GM23338 (cell line): ENCODE data around the gene NUBP1. TPM values are rescaled to one million over a fixed set of nuclear protein-coding genes. Genes with fewer than 3 reads are reported as not detected.

Source experiments
- ATAC-seq: fragments of 200-7000 bp; cut with Tn5 transposase; 3 replicates; pipeline ENCODE4 v1.9.1; 2020
- DNase-seq: peaks from one replicate; pipeline ENCODE4 v3.0.0-alpha.2; 2015; ENCODE audit warnings: low spot score
- H2AFZ ChIP-seq: fragments of 200-600 bp; sonication (generic); 2 replicates; pipeline ENCODE4 v1.8.0; 2016; ENCODE audit warnings: antibody characterized with exemption, mild to moderate bottlenecking, moderate library complexity
- H3F3A ChIP-seq: fragments of 200-600 bp; sonication (generic); replicated peaks from 2 replicates; pipeline ENCODE4 v1.8.0; 2017; ENCODE audit warnings: antibody characterized with exemption, mixed run types, low read depth
- H3K27ac ChIP-seq: fragments of 200-600 bp; sonication (generic); 2 replicates; pipeline ENCODE4 v1.6.1; 2016; ENCODE audit warnings: low read depth
- H3K27me3 ChIP-seq: fragments of 200-600 bp; sonication (generic); 2 replicates; pipeline ENCODE4 v1.8.0; 2016; ENCODE audit warnings: mild to moderate bottlenecking, mixed run types, moderate library complexity; ENCODE audit not compliant: insufficient read depth
- H3K36me3 ChIP-seq: fragments of 200-600 bp; sonication (generic); 2 replicates; pipeline ENCODE4 v1.8.0; 2016; ENCODE audit warnings: mild to moderate bottlenecking; ENCODE audit not compliant: insufficient read depth
- H3K4me1 ChIP-seq: fragments of 200-600 bp; sonication (generic); 2 replicates; pipeline ENCODE4 v1.8.0; 2016; ENCODE audit warnings: mild to moderate bottlenecking, moderate library complexity; ENCODE audit not compliant: insufficient read depth
- H3K4me2 ChIP-seq: fragments of 200-600 bp; sonication (generic); 2 replicates; pipeline ENCODE4 v1.7.1; 2017; ENCODE audit warnings: mixed run types
- H3K4me3 ChIP-seq: fragments of 200-600 bp; sonication (generic); 2 replicates; pipeline ENCODE4 v1.6.1; 2016; ENCODE audit warnings: mixed run types
- H3K79me2 ChIP-seq: fragments of 200-600 bp; sonication (generic); replicated peaks from 2 replicates; pipeline ENCODE4 v1.8.0; 2017; ENCODE audit warnings: mild to moderate bottlenecking; ENCODE audit not compliant: insufficient read depth
- H3K9me2 ChIP-seq: fragments of 200-600 bp; sonication (generic); 2 replicates; pipeline ENCODE4 v1.8.0; 2017; ENCODE audit not compliant: insufficient read depth
- H4K20me1 ChIP-seq: fragments of 200-600 bp; sonication (generic); replicated peaks from 2 replicates; pipeline ENCODE4 v1.8.0; 2017; ENCODE audit warnings: mild to moderate bottlenecking; ENCODE audit not compliant: insufficient read depth
- H3K27ac Mint-ChIP-seq: 2 replicates; pipeline ENCODE4 v1.8.0; 2020; ENCODE audit warnings: inconsistent platforms, mild to moderate bottlenecking, moderate library complexity, mixed read lengths
- H3K27me3 Mint-ChIP-seq: 3 replicates; pipeline ENCODE4 v1.8.0; 2022; ENCODE audit warnings: low read depth, mild to moderate bottlenecking, moderate library complexity, mixed read lengths, inconsistent platforms; ENCODE audit not compliant: insufficient read depth, poor library complexity
- H3K36me3 Mint-ChIP-seq: 3 replicates; pipeline ENCODE4 v1.8.0; 2021; ENCODE audit warnings: low read depth, mild to moderate bottlenecking, inconsistent platforms, moderate library complexity, mixed read lengths
- H3K4me1 Mint-ChIP-seq: 3 replicates; pipeline ENCODE4 v1.8.0; 2020; ENCODE audit warnings: mild to moderate bottlenecking, inconsistent platforms, mixed read lengths
- H3K4me3 Mint-ChIP-seq: 3 replicates; pipeline ENCODE4 v1.8.0; 2021; ENCODE audit warnings: moderate library complexity, mild to moderate bottlenecking, inconsistent platforms, mixed read lengths
- H3K9me3 Mint-ChIP-seq: 3 replicates; pipeline ENCODE4 v1.8.0; 2020; ENCODE audit warnings: moderate library complexity, mild to moderate bottlenecking, inconsistent platforms, mixed read lengths
- EZH2 ChIP-seq: fragments of 200-600 bp; sonication (generic); IDR thresholded peaks from one replicate; pipeline ENCODE4 v1.8.0; 2017; ENCODE audit warnings: antibody characterized with exemption, mild to moderate bottlenecking, low read depth; ENCODE audit not compliant: unreplicated experiment
- JUNB ChIP-seq: IDR thresholded peaks from one replicate; pipeline ENCODE4 v1.6.1; 2016; ENCODE audit warnings: antibody characterized with exemption; ENCODE audit not compliant: unreplicated experiment
- NANOG ChIP-seq: IDR thresholded peaks from 2 replicates; pipeline ENCODE4 v1.6.1; 2016; ENCODE audit warnings: antibody characterized with exemption, borderline replicate concordance
- ZNF331 ChIP-seq: fragments of 250-450 bp; sonication (Bioruptor Pico); IDR thresholded peaks from 2 replicates; pipeline ENCODE4 v1.5.0; 2020; ENCODE audit warnings: low read depth, mild to moderate bottlenecking, moderate library complexity
- polyA plus RNA-seq: library from polyadenylated mRNA; unstranded; fragments of >200 nt; fragmentation: Nextera tagmentation; extraction: Ambion mirVana; gene quantifications from 2 replicates; pipeline ENCODE4 v1.2.1, GENCODE V29; 2016
- total RNA-seq: library from RNA; depleted of rRNA; stranded (reverse); fragments of >200 nt; shearing (Covaris generic); gene quantifications from 2 replicates; pipeline ENCODE4 v1.2.3, GENCODE V29; 2014
- TF ChIP-seq, protein P1 (sequence below): fragments of 250-450 bp; sonication (Bioruptor Pico); IDR thresholded peaks from 2 replicates; pipeline ENCODE4 v1.5.0; 2020; ENCODE audit warnings: mild to moderate bottlenecking, moderate library complexity
- TF ChIP-seq, protein P2 (sequence below): IDR thresholded peaks from 2 replicates; pipeline ENCODE4 v1.6.1; 2016; ENCODE audit warnings: antibody characterized with exemption

The NUBP1 gene
- total and polyA plus RNA-seq, 2 experiments from 2014 or later = 22.8 to 41.2 TPM

DNA sequence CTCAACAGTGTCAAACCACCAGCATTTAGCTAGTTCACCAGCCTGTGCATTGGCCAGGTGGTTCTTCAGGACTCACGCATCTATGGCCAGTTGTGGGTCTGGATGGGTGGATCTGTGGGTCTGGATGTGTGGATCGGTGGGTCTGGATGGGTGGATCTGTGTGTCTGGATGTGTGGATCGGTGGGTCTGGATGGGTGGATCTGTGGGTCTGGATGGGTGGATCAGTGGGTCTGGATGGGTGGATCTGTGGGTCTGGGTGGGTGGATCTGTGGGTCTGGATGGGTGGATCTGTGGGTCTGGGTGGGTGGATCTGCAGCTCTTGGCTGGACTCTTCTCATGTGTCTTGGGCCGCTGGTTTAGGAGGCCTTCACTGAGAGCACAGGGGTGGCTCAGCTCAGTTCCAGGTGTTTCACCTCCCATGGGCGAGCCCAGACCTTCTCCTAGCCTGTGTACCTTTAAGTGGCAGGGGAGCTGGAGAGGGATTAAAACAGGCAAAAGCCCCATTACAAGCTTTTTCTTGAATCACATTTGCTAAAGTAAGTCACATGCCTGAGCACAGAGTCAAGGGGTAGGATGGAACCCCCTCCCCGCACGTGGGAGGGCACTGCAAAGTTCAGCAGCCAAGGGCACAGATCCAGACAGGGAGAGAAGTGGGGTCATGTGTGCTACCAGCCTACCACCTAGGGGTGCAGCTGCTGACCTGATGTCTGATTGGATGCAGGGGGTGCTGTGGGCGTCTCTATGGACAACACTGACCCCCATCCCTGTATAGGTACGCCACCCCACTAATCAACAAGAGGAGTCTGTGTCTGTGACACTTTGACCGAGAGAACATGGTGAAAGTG, 3.4 kb upstream of the NUBP1 start:
- H3K4me1 ChIP-seq = no peaks in the 10 kb centered on the region
- no peaks in the 10 kb centered on the region; the same call in 1 of the 2 replicates for H4K20me1 ChIP-seq
- no peak overlapping the region for H3K27ac ChIP-seq
- H2AFZ ChIP-seq = no peak overlapping the region
- no peak for ATAC-seq
- Mint-ChIP-seq H3K4me1 (peaks cover 12% of the 10 kb centered on the region; the same call in 2 of the 3 replicates), H3K27me3 (peaks cover 6% of the 10 kb centered on the region), H3K9me3 (no peaks in the 10 kb centered on the region), H3K4me3 (no peak overlapping the region), H3K36me3 (no peaks in the 10 kb centered on the region), H3K27ac (no peak overlapping the region; the same call in 1 of the 2 replicates)
- H3K27me3 ChIP-seq = no peaks in the 10 kb centered on the region
- H3K4me2 ChIP-seq = no peak overlapping the region
- no peaks in the 10 kb centered on the region for H3K9me2 ChIP-seq
- DNase-seq = no peak
- TF ChIP-seq, protein P1, sequence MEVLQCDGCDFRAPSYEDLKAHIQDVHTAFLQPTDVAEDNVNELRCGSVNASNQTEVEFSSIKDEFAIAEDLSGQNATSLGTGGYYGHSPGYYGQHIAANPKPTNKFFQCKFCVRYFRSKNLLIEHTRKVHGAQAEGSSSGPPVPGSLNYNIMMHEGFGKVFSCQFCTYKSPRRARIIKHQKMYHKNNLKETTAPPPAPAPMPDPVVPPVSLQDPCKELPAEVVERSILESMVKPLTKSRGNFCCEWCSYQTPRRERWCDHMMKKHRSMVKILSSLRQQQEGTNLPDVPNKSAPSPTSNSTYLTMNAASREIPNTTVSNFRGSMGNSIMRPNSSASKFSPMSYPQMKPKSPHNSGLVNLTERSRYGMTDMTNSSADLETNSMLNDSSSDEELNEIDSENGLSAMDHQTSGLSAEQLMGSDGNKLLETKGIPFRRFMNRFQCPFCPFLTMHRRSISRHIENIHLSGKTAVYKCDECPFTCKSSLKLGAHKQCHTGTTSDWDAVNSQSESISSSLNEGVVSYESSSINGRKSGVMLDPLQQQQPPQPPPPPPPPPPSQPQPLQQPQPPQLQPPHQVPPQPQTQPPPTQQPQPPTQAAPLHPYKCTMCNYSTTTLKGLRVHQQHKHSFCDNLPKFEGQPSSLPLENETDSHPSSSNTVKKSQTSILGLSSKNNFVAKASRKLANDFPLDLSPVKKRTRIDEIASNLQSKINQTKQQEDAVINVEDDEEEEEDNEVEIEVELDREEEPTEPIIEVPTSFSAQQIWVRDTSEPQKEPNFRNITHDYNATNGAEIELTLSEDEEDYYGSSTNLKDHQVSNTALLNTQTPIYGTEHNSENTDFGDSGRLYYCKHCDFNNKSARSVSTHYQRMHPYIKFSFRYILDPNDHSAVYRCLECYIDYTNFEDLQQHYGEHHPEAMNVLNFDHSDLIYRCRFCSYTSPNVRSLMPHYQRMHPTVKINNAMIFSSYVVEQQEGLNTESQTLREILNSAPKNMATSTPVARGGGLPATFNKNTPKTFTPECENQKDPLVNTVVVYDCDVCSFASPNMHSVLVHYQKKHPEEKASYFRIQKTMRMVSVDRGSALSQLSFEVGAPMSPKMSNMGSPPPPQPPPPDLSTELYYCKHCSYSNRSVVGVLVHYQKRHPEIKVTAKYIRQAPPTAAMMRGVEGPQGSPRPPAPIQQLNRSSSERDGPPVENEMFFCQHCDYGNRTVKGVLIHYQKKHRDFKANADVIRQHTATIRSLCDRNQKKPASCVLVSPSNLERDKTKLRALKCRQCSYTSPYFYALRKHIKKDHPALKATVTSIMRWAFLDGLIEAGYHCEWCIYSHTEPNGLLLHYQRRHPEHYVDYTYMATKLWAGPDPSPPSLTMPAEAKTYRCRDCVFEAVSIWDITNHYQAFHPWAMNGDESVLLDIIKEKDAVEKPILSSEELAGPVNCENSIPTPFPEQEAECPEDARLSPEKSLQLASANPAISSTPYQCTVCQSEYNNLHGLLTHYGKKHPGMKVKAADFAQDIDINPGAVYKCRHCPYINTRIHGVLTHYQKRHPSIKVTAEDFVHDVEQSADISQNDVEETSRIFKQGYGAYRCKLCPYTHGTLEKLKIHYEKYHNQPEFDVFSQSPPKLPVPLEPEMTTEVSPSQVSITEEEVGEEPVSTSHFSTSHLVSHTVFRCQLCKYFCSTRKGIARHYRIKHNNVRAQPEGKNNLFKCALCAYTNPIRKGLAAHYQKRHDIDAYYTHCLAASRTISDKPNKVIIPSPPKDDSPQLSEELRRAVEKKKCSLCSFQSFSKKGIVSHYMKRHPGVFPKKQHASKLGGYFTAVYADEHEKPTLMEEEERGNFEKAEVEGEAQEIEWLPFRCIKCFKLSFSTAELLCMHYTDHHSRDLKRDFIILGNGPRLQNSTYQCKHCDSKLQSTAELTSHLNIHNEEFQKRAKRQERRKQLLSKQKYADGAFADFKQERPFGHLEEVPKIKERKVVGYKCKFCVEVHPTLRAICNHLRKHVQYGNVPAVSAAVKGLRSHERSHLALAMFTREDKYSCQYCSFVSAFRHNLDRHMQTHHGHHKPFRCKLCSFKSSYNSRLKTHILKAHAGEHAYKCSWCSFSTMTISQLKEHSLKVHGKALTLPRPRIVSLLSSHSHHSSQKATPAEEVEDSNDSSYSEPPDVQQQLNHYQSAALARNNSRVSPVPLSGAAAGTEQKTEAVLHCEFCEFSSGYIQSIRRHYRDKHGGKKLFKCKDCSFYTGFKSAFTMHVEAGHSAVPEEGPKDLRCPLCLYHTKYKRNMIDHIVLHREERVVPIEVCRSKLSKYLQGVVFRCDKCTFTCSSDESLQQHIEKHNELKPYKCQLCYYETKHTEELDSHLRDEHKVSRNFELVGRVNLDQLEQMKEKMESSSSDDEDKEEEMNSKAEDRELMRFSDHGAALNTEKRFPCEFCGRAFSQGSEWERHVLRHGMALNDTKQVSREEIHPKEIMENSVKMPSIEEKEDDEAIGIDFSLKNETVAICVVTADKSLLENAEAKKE = no peak
- TF ChIP-seq JUNB = no peak
- H3K36me3 ChIP-seq = no peaks in the 10 kb centered on the region
- no peaks in the 10 kb centered on the region for H3F3A ChIP-seq
- no peak overlapping the region for H3K4me3 ChIP-seq
- H3K79me2 ChIP-seq = no peaks in the 10 kb centered on the region

DNA sequence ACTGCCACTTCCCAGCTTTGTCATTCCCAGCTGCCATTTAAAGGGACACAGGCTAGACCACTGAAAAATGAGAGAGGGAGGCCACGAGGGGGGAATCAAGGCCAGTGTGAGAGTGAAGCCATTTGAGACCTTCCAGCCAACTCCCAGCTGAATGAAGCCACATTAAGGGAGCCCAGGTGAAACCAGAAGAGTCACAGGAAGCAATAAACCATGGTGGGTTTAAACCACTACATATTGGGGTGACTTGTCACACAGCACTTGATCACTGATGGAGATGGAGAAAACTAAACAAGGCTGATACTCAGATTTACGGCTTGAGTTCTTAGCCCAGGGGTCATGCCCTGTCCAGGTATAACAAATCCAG, 2.8 kb upstream of the NUBP1 start:
- no peak overlapping the region for H3K27ac ChIP-seq
- no peak overlapping the region for H3K4me3 Mint-ChIP-seq
- TF ChIP-seq NANOG = no peak
- TF ChIP-seq EZH2 = no peak
- TF ChIP-seq, protein P2, sequence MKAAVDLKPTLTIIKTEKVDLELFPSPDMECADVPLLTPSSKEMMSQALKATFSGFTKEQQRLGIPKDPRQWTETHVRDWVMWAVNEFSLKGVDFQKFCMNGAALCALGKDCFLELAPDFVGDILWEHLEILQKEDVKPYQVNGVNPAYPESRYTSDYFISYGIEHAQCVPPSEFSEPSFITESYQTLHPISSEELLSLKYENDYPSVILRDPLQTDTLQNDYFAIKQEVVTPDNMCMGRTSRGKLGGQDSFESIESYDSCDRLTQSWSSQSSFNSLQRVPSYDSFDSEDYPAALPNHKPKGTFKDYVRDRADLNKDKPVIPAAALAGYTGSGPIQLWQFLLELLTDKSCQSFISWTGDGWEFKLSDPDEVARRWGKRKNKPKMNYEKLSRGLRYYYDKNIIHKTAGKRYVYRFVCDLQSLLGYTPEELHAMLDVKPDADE = no peak
- TF ChIP-seq ZNF331 (CRISPR knock-in tag) = no peak

More for the DNA sequence above, 2.8 kb upstream of the NUBP1 start:
- peaks cover 6% of the 10 kb centered on the region for H3K27me3 Mint-ChIP-seq
- Histone ChIP-seq H3K79me2 (no peaks in the 10 kb centered on the region), H3K4me2 (no peak overlapping the region), H2AFZ (no peak overlapping the region), H3K9me2 (no peaks in the 10 kb centered on the region), H3K27me3 (no peaks in the 10 kb centered on the region), H3K36me3 (no peaks in the 10 kb centered on the region), H3F3A (no peaks in the 10 kb centered on the region), H3K4me3 (no peak overlapping the region), H3K4me1 (no peaks in the 10 kb centered on the region), H4K20me1 (no peaks in the 10 kb centered on the region; the same call in 1 of the 2 replicates)
- peaks cover 12% of the 10 kb centered on the region; the same call in 2 of the 3 replicates for H3K4me1 Mint-ChIP-seq
- DNase-seq (no peak), ATAC-seq (no peak)
- no peaks in the 10 kb centered on the region for H3K9me3 Mint-ChIP-seq
- H3K27ac Mint-ChIP-seq = no peak overlapping the region
- no peaks in the 10 kb centered on the region for H3K36me3 Mint-ChIP-seq
